ENCODE data around the gene SSR3. TPM values are rescaled to one million over a fixed set of nuclear protein-coding genes. Genes with fewer than 3 reads are reported as not detected.
"Not testable (repeated sequence)": the region's sequence is repeated elsewhere in the genome, so short reads cannot be mapped to it uniquely, and the experiment has no call there.

The SSR3 gene
- total and polyA plus RNA-seq, 12 donors = 47.1 to 479 (median 116) TPM

GRCh38 chr3:156576651-156577348 is 21.9 kb upstream of the SSR3 start:
- Histone ChIP-seq H3K4me3 (no peak overlapping the region), H3K36me3 (replicated peaks in 1 of 2) (no peaks in the 10 kb centered on the region), H3K27ac (no peak overlapping the region), H3K27me3 (no peaks in the 10 kb centered on the region), H3K4me1 (replicated peaks in 1 of 2) (no peaks in the 10 kb centered on the region), H3K9me3 (replicated peaks in 1 of 3) (no peaks in the 10 kb centered on the region)
- 68 to 82% (median 78%) methylated on average over 2 of the region's 2 CpGs for WGBS, 4 donors
- TF ChIP-seq POLR2A (IDR thresholded peaks at IDR 0.05) = no peak
- no peak for TF ChIP-seq CTCF (IDR thresholded peaks at IDR 0.05)
- no peak for DNase-seq
- intact Hi-C loops (cut with DNase I) = no loop called here

GRCh38 chr3:156576051-156576450 is 21.1 kb upstream of the SSR3 start:
- Histone ChIP-seq H3K4me3 (no peak overlapping the region), H3K9me3 (replicated peaks in 1 of 3) (no peaks in the 10 kb centered on the region), H3K27ac (no peak overlapping the region), H3K27me3 (no peaks in the 10 kb centered on the region), H3K4me1 (replicated peaks in 1 of 2) (no peaks in the 10 kb centered on the region), H3K36me3 (replicated peaks in 1 of 2) (no peaks in the 10 kb centered on the region)
- 63 to 80% (median 70%) methylated on average over 2 of the region's 2 CpGs for WGBS, 4 donors
- TF ChIP-seq CTCF (IDR thresholded peaks at IDR 0.05) = no peak
- no peak for TF ChIP-seq POLR2A (IDR thresholded peaks at IDR 0.05)
- no peak for DNase-seq
- intact Hi-C loops (cut with DNase I) = no loop called here

- Histone ChIP-seq H3K27ac (no peak overlapping the region), H3K9me3 (replicated peaks in 1 of 3) (no peaks in the 10 kb centered on the region), H3K4me3 (no peak overlapping the region), H3K27me3 (no peaks in the 10 kb centered on the region), H3K36me3 (replicated peaks in 1 of 2) (no peaks in the 10 kb centered on the region), H3K4me1 (replicated peaks in 1 of 2) (no peaks in the 10 kb centered on the region)
- TF ChIP-seq POLR2A (IDR thresholded peaks at IDR 0.05) (no peak), CTCF (IDR thresholded peaks at IDR 0.05) (no peak)
- WGBS, 4 donors = 89 to 90% (median 90%) methylated on average over 3 of the region's 3 CpGs
- intact Hi-C loops (cut with DNase I) = no loop called here
- no peak for DNase-seq
Measured at GRCh38 chr3:156575641-156576040, 20.7 kb upstream of the SSR3 start.

GRCh38 chr3:156569881-156570280 is 15.0 kb upstream of the SSR3 start:
- H3K4me1 ChIP-seq (replicated peaks in 1 of 2); H3K27ac ChIP-seq; intact Hi-C loops (cut with DNase I); H3K4me3 ChIP-seq; H3K36me3 ChIP-seq (replicated peaks in 1 of 2); H3K9me3 ChIP-seq (replicated peaks in 1 of 3); H3K27me3 ChIP-seq; DNase-seq: not testable (repeated sequence)
- 65 to 74% (median 72%) methylated on average over 4 of the region's 4 CpGs for WGBS, 4 donors

GRCh38 chr3:156569016-156569415 is 14.1 kb upstream of the SSR3 start:
- intact Hi-C loops (cut with DNase I); H3K9me3 ChIP-seq (replicated peaks in 1 of 3); H3K36me3 ChIP-seq (replicated peaks in 1 of 2); H3K27ac ChIP-seq; H3K27me3 ChIP-seq; DNase-seq; H3K4me3 ChIP-seq; H3K4me1 ChIP-seq (replicated peaks in 1 of 2): not testable (repeated sequence)
- 82 to 87% (median 86%) methylated on average over 8 of the region's 8 CpGs for WGBS, 4 donors
